ENCODE measurements around the gene RNU2-1. TPM values are rescaled to one million over a fixed set of nuclear protein-coding genes. Genes with fewer than 3 reads are reported as not detected.
"Not testable (repeated sequence)": the region's sequence is repeated elsewhere in the genome, so short reads cannot be mapped to it uniquely, and the experiment has no call there.

Gene RNU2-1
- not detected in 2 replicates for total RNA-seq

GRCh38 chr17:43233877-43234276 is at the start of gene RNU2-1:
RNU2-1 (minus strand) TSS chr17:43233977.
- DNase-seq (ENCODE audit: low read depth in 2 of 2) = not testable (repeated sequence)

GRCh38 chr17:43272914-43273313 is 39.1 kb upstream of the RNU2-1 start:
- DNase-seq (ENCODE audit: low read depth in 2 of 2) = not testable (repeated sequence)

GRCh38 chr17:43272483-43272882 is 38.7 kb upstream of the RNU2-1 start:
- DNase-seq (ENCODE audit: low read depth in 2 of 2) = not testable (repeated sequence)

- not testable (repeated sequence) for DNase-seq (ENCODE audit: low read depth in 2 of 2)
These were observed 37.1 kb upstream of the RNU2-1 start for GRCh38 chr17:43270552-43271504.

GRCh38 chr17:43246456-43246855 is 12.7 kb upstream of the RNU2-1 start:
- DNase-seq (ENCODE audit: low read depth in 2 of 2) = not testable (repeated sequence)

GRCh38 chr17:43240596-43241352 is 7.0 kb upstream of the RNU2-1 start:
- DNase-seq (ENCODE audit: low read depth in 2 of 2) = not testable (repeated sequence)

- DNase-seq (ENCODE audit: low read depth in 2 of 2) = not testable (repeated sequence)
These were observed 5.8 kb upstream of the RNU2-1 start for GRCh38 chr17:43239597-43239996.

- DNase-seq (ENCODE audit: low read depth in 2 of 2) = not testable (repeated sequence)
These were observed 514 bp downstream of the RNU2-1 start for GRCh38 chr17:43233263-43233662.

GRCh38 chr17:43232021-43232699 is 1.6 kb downstream of the RNU2-1 start:
- DNase-seq (ENCODE audit: low read depth in 2 of 2) = not testable (repeated sequence)

GRCh38 chr17:43231205-43232020 is 2.4 kb downstream of the RNU2-1 start:
- DNase-seq (ENCODE audit: low read depth in 2 of 2) = not testable (repeated sequence)

- DNase-seq (ENCODE audit: low read depth in 2 of 2) = not testable (repeated sequence)
These were observed 5.6 kb downstream of the RNU2-1 start, which contains the start of gene CCDC200 for GRCh38 chr17:43228020-43228782. CCDC200 (minus strand) TSS chr17:43228623; CDS start chr17:43228554, 69 bp downstream.

GRCh38 chr17:43226393-43226792 is 7.4 kb downstream of the RNU2-1 start:
- no peak for DNase-seq (ENCODE audit: low read depth in 2 of 2)

GRCh38 chr17:43224146-43224705 is 9.6 kb downstream of the RNU2-1 start:
- no peak for DNase-seq (ENCODE audit: low read depth in 2 of 2)

- DNase-seq (ENCODE audit: low read depth in 2 of 2) = no peak
These were observed 13.2 kb downstream of the RNU2-1 start for GRCh38 chr17:43220511-43221125.

- no peak for DNase-seq (ENCODE audit: low read depth in 2 of 2)
These were observed 13.9 kb downstream of the RNU2-1 start for GRCh38 chr17:43219746-43220380.

GRCh38 chr17:43219001-43219400 is 14.8 kb downstream of the RNU2-1 start:
- DNase-seq (ENCODE audit: low read depth in 2 of 2) = no peak

GRCh38 chr17:43217614-43218087 is 16.1 kb downstream of the RNU2-1 start:
- no peak for DNase-seq (ENCODE audit: low read depth in 2 of 2)

Measured in lung microvascular endothelial cell (primary cell).